Right ventricle myocardium superior (tissue), 1 donor: ENCODE data around the gene PTPRG. TPM values are rescaled to one million over a fixed set of nuclear protein-coding genes. Genes with fewer than 3 reads are reported as not detected.
A peak's percentile ranks its signal among the peaks of the same experiment; 100 is the strongest.

Experiments
- ATAC-seq: fragments of 200-7000 bp; cut with Tn5 transposase; one replicate; pipeline ENCODE4 v1.9.1; 2020; ENCODE audit warnings: mild to moderate bottlenecking; ENCODE audit not compliant: poor library complexity
- DNase-seq: peaks from one replicate; pipeline ENCODE4 v3.0.0-alpha.2; 2020
- intact Hi-C: fragments of 100-400 bp; cut with DNase I; formaldehyde crosslinking; loops from one replicate; pipeline ENCODE4 v1.11.2; 2022
- total RNA-seq: library from RNA; stranded (reverse); fragmentation: NEBNext Ultra II Directional; extraction: Animal tissue kit (Norgen Biotek cat#: 25700); gene quantifications from one replicate; pipeline ENCODE4 v1.2.1, GENCODE V29; 2021
- donor health status: DM: no; HTN: yes; CAD: no; lungs with severe emphysema.

Gene PTPRG
- total RNA-seq, 1 donor from 2014 or later = 29.7 TPM

GRCh38 chr3:61965770-61966131 is 404.4 kb downstream of the PTPRG start:
- no peak for DNase-seq
- ATAC-seq = no peak
- intact Hi-C loops = loop anchor here (2.0 kb wide), 1 partner anchor 33 kb away; no protein-coding TSS in a partner anchor

- intact Hi-C loops = loop anchor here (2.0 kb wide), 1 partner anchor 33 kb away; no protein-coding TSS in a partner anchor
- ATAC-seq (no peak), DNase-seq (no peak)
Observed at GRCh38 chr3:61966200-61966599, 404.8 kb downstream of the PTPRG start.

GRCh38 chr3:61967019-61967418 is 405.6 kb downstream of the PTPRG start:
- intact Hi-C loops = loop anchor here (2.0 kb wide), 1 partner anchor 34 kb away; no protein-coding TSS in a partner anchor
- DNase-seq = no peak
- no peak for ATAC-seq

- DNase-seq = no peak
- no peak for ATAC-seq
- intact Hi-C loops = loop anchor here (2.0 kb wide), 1 partner anchor 35 kb away; no protein-coding TSS in a partner anchor
Observed at GRCh38 chr3:61967937-61968336, 406.6 kb downstream of the PTPRG start.

GRCh38 chr3:61974662-61975061 is 413.3 kb downstream of the PTPRG start:
- ATAC-seq (peak; percentile 45), DNase-seq (no peak)
- intact Hi-C loops = no loop called here

GRCh38 chr3:61975199-61975598 is 413.8 kb downstream of the PTPRG start:
- no peak for DNase-seq
- peak; percentile 67 for ATAC-seq
- intact Hi-C loops = no loop called here

- intact Hi-C loops = no loop called here
- ATAC-seq (peak; percentile 40), DNase-seq (no peak)
Observed at GRCh38 chr3:61975936-61976335, 414.6 kb downstream of the PTPRG start.

GRCh38 chr3:61978460-61979419 is 417.4 kb downstream of the PTPRG start:
- ATAC-seq = no peak
- intact Hi-C loops = no loop called here
- no peak for DNase-seq

- DNase-seq (no peak), ATAC-seq (no peak)
- intact Hi-C loops = no loop called here
Observed at GRCh38 chr3:61979638-61980037, 418.3 kb downstream of the PTPRG start.

GRCh38 chr3:61980041-61980440 is 418.7 kb downstream of the PTPRG start:
- intact Hi-C loops = no loop called here
- no peak for ATAC-seq

GRCh38 chr3:61981060-61981459 is 419.7 kb downstream of the PTPRG start:
- ATAC-seq (no peak), DNase-seq (no peak)
- intact Hi-C loops = no loop called here

More at GRCh38 chr3:61980041-61980440, 418.7 kb downstream of the PTPRG start:
- no peak for DNase-seq

GRCh38 chr3:61983479-61983878 is 422.1 kb downstream of the PTPRG start:
- no peak for ATAC-seq
- intact Hi-C loops = no loop called here
- no peak for DNase-seq

- DNase-seq = no peak
- intact Hi-C loops = no loop called here
- no peak for ATAC-seq
Observed at GRCh38 chr3:61985020-61985419, 423.6 kb downstream of the PTPRG start.

GRCh38 chr3:61986473-61986872 is 425.1 kb downstream of the PTPRG start:
- ATAC-seq = no peak
- no peak for DNase-seq
- intact Hi-C loops = no loop called here

GRCh38 chr3:61989681-61990080 is 428.3 kb downstream of the PTPRG start:
- intact Hi-C loops = no loop called here
- no peak for ATAC-seq
- no peak for DNase-seq

GRCh38 chr3:61990327-61991027 is 429.1 kb downstream of the PTPRG start:
- intact Hi-C loops = no loop called here
- ATAC-seq (no peak), DNase-seq (no peak)

- no peak for DNase-seq
- intact Hi-C loops = no loop called here
- ATAC-seq = no peak
Observed at GRCh38 chr3:61991706-61992105, 430.3 kb downstream of the PTPRG start.

GRCh38 chr3:61996366-61996765 is 435.0 kb downstream of the PTPRG start:
- DNase-seq (no peak), ATAC-seq (no peak)
- intact Hi-C loops = no loop called here

GRCh38 chr3:61997101-61997500 is 435.7 kb downstream of the PTPRG start:
- intact Hi-C loops = no loop called here
- ATAC-seq (peak; percentile 53), DNase-seq (no peak)

GRCh38 chr3:62003835-62004234 is 442.5 kb downstream of the PTPRG start:
- intact Hi-C loops = no loop called here
- ATAC-seq (no peak), DNase-seq (no peak)
